ENCODE measurements around the gene AGPAT1.

DNA sequence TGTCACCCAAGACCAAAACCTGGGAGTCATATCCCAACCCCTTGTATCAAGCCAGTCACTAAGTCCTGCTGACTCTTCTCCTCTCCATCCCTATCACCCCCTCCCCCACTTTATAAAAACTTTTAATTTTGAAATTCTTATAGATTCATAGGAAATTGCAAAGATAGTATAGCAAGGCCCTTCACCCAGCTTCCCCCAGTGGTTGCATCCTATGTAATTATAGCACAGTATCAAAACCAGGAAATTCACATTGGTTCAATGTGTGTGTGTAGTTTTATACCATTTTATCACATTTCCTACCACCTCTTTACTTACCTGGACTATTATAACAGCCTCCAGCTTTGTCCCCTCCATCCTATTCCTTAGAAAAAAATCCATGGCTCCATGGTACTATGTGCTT, 17.8 kb downstream of the AGPAT1 start:
- TF ChIP-seq EZH2 (IDR thresholded peaks at IDR 0.05; ENCODE audit: borderline replicate concordance) = no peak
- TF ChIP-seq, protein P1, sequence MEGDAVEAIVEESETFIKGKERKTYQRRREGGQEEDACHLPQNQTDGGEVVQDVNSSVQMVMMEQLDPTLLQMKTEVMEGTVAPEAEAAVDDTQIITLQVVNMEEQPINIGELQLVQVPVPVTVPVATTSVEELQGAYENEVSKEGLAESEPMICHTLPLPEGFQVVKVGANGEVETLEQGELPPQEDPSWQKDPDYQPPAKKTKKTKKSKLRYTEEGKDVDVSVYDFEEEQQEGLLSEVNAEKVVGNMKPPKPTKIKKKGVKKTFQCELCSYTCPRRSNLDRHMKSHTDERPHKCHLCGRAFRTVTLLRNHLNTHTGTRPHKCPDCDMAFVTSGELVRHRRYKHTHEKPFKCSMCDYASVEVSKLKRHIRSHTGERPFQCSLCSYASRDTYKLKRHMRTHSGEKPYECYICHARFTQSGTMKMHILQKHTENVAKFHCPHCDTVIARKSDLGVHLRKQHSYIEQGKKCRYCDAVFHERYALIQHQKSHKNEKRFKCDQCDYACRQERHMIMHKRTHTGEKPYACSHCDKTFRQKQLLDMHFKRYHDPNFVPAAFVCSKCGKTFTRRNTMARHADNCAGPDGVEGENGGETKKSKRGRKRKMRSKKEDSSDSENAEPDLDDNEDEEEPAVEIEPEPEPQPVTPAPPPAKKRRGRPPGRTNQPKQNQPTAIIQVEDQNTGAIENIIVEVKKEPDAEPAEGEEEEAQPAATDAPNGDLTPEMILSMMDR (IDR thresholded peaks at IDR 0.05; ENCODE audit: poor library complexity) = no peak
